Measurements from ENCODE around the gene SCARB2. TPM values are rescaled to one million over a fixed set of nuclear protein-coding genes. Genes with fewer than 3 reads are reported as not detected.

The SCARB2 gene
- total and polyA plus RNA-seq, 2 experiments from 2014 or later: 131 to 246 TPM

- 97% methylated on average over 3 of the region's 3 CpGs for WGBS (ENCODE audit: low lambda C conversion rate, missing lambda C conversion rate)
Measured at GRCh38 chr4:76168688-76169087, 44.9 kb downstream of the SCARB2 start.

GRCh38 chr4:76166480-76166879 lies 47.1 kb downstream of the SCARB2 start:
- Histone ChIP-seq H3K4me1 (ENCODE audit: insufficient read depth) (no peaks in the 10 kb centered on the region), H2AFZ (no peak overlapping the region), H3K27me3 (no peaks in the 10 kb centered on the region), H3K36me3 (replicated peaks; ENCODE audit: insufficient read depth, low read depth) (no peaks in the 10 kb centered on the region), H3K27ac (no peak overlapping the region), H3K9me3 (ENCODE audit: low read depth) (no peaks in the 10 kb centered on the region), H3K4me3 (no peak overlapping the region), H3K4me2 (no peak overlapping the region), H3K9me2 (replicated peaks; ENCODE audit: insufficient read depth) (no peaks in the 10 kb centered on the region), H4K20me1 (ENCODE audit: insufficient read depth, poor library complexity, severe bottlenecking) (no peaks in the 10 kb centered on the region), H3K79me2 (peaks cover 2% of the 10 kb centered on the region)
- TF ChIP-seq EZH2phosphoT487 (IDR thresholded peaks at IDR 0.05; ENCODE audit: low read depth, severe bottlenecking, unreplicated experiment) (no peak), EZH2 (IDR thresholded peaks at IDR 0.05; ENCODE audit: borderline replicate concordance) (no peak)
- TF ChIP-seq, protein P1, sequence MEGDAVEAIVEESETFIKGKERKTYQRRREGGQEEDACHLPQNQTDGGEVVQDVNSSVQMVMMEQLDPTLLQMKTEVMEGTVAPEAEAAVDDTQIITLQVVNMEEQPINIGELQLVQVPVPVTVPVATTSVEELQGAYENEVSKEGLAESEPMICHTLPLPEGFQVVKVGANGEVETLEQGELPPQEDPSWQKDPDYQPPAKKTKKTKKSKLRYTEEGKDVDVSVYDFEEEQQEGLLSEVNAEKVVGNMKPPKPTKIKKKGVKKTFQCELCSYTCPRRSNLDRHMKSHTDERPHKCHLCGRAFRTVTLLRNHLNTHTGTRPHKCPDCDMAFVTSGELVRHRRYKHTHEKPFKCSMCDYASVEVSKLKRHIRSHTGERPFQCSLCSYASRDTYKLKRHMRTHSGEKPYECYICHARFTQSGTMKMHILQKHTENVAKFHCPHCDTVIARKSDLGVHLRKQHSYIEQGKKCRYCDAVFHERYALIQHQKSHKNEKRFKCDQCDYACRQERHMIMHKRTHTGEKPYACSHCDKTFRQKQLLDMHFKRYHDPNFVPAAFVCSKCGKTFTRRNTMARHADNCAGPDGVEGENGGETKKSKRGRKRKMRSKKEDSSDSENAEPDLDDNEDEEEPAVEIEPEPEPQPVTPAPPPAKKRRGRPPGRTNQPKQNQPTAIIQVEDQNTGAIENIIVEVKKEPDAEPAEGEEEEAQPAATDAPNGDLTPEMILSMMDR (IDR thresholded peaks at IDR 0.05; ENCODE audit: poor library complexity): no peak
- 94% methylated on average over 3 of the region's 3 CpGs for WGBS (ENCODE audit: low lambda C conversion rate, missing lambda C conversion rate)
- no peak for DNase-seq (ENCODE audit: low spot score)

More at GRCh38 chr4:76168688-76169087, 44.9 kb downstream of the SCARB2 start:
- H3K27me3 ChIP-seq: no peaks in the 10 kb centered on the region
- H3K4me2 ChIP-seq: no peak overlapping the region
- H3K4me1 ChIP-seq (ENCODE audit: insufficient read depth): no peaks in the 10 kb centered on the region
- no peak overlapping the region for H3K27ac ChIP-seq
- H4K20me1 ChIP-seq (ENCODE audit: insufficient read depth, poor library complexity, severe bottlenecking): no peaks in the 10 kb centered on the region
- TF ChIP-seq EZH2phosphoT487 (IDR thresholded peaks at IDR 0.05; ENCODE audit: low read depth, severe bottlenecking, unreplicated experiment) (no peak), EZH2 (IDR thresholded peaks at IDR 0.05; ENCODE audit: borderline replicate concordance) (no peak)
- TF ChIP-seq, protein P1 (IDR thresholded peaks at IDR 0.05; ENCODE audit: poor library complexity): no peak
- H3K4me3 ChIP-seq: no peak overlapping the region
- no peaks in the 10 kb centered on the region for H3K9me3 ChIP-seq (ENCODE audit: low read depth)
- no peak for DNase-seq (ENCODE audit: low spot score)
- no peak overlapping the region for H2AFZ ChIP-seq
- H3K36me3 ChIP-seq (replicated peaks; ENCODE audit: insufficient read depth, low read depth): no peaks in the 10 kb centered on the region
- peaks cover 2% of the 10 kb centered on the region for H3K79me2 ChIP-seq
- H3K9me2 ChIP-seq (replicated peaks; ENCODE audit: insufficient read depth): no peaks in the 10 kb centered on the region

GRCh38 chr4:76160355-76160754 lies 53.3 kb downstream of the SCARB2 start:
- H4K20me1 ChIP-seq (ENCODE audit: insufficient read depth, poor library complexity, severe bottlenecking): no peaks in the 10 kb centered on the region
- no peaks in the 10 kb centered on the region for H3K4me1 ChIP-seq (ENCODE audit: insufficient read depth)
- H3K9me3 ChIP-seq (ENCODE audit: low read depth): no peaks in the 10 kb centered on the region
- no peaks in the 10 kb centered on the region for H3K79me2 ChIP-seq
- H3K4me3 ChIP-seq: no peak overlapping the region
- TF ChIP-seq EZH2phosphoT487 (IDR thresholded peaks at IDR 0.05; ENCODE audit: low read depth, severe bottlenecking, unreplicated experiment) (no peak), EZH2 (IDR thresholded peaks at IDR 0.05; ENCODE audit: borderline replicate concordance) (no peak)
- TF ChIP-seq, protein P1 (IDR thresholded peaks at IDR 0.05; ENCODE audit: poor library complexity): no peak
- no peaks in the 10 kb centered on the region for H3K9me2 ChIP-seq (replicated peaks; ENCODE audit: insufficient read depth)
- H3K4me2 ChIP-seq: no peak overlapping the region
- H2AFZ ChIP-seq: no peak overlapping the region
- no peaks in the 10 kb centered on the region for H3K27me3 ChIP-seq
- no peak for DNase-seq (ENCODE audit: low spot score)
- H3K27ac ChIP-seq: no peak overlapping the region
- 34% methylated on average over 2 of the region's 2 CpGs for WGBS (ENCODE audit: low lambda C conversion rate, missing lambda C conversion rate)
- no peaks in the 10 kb centered on the region for H3K36me3 ChIP-seq (replicated peaks; ENCODE audit: insufficient read depth, low read depth)

DNA sequence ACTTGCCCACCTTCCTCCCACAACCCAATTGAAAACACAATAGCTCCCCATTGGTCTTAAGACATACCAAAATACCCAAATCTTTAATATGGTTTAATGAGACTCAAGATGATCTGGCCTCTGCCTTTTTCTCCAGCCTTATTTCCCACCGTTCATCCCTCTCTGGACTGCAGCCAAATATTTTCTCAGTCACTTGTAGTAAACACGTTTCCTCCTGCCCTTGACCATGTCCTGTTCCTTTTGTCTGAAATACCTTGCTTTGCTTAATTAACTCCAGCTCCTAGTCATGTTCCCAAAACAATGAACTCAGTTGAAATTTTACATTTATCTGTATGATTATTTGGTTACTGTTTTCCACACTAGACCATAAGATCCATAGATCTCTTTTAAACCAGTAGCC lies 57.0 kb downstream of the SCARB2 start:
- Histone ChIP-seq H3K9me3 (ENCODE audit: low read depth) (no peaks in the 10 kb centered on the region), H3K4me2 (no peak overlapping the region), H3K27ac (no peak overlapping the region), H3K4me1 (ENCODE audit: insufficient read depth) (no peaks in the 10 kb centered on the region), H4K20me1 (ENCODE audit: insufficient read depth, poor library complexity, severe bottlenecking) (no peaks in the 10 kb centered on the region), H3K4me3 (no peak overlapping the region), H3K27me3 (no peaks in the 10 kb centered on the region), H2AFZ (no peak overlapping the region), H3K36me3 (replicated peaks; ENCODE audit: insufficient read depth, low read depth) (no peaks in the 10 kb centered on the region), H3K9me2 (replicated peaks; ENCODE audit: insufficient read depth) (no peaks in the 10 kb centered on the region), H3K79me2 (no peaks in the 10 kb centered on the region)
- DNase-seq (ENCODE audit: low spot score): no peak
- TF ChIP-seq EZH2 (IDR thresholded peaks at IDR 0.05; ENCODE audit: borderline replicate concordance) (no peak), EZH2phosphoT487 (IDR thresholded peaks at IDR 0.05; ENCODE audit: low read depth, severe bottlenecking, unreplicated experiment) (no peak)
- TF ChIP-seq, protein P1 (IDR thresholded peaks at IDR 0.05; ENCODE audit: poor library complexity): no peak
- 40% methylated on average over 2 of the region's 2 CpGs for WGBS (ENCODE audit: low lambda C conversion rate, missing lambda C conversion rate)
